ENCODE results near the gene CHSY1.

CHSY1 gene

DNA sequence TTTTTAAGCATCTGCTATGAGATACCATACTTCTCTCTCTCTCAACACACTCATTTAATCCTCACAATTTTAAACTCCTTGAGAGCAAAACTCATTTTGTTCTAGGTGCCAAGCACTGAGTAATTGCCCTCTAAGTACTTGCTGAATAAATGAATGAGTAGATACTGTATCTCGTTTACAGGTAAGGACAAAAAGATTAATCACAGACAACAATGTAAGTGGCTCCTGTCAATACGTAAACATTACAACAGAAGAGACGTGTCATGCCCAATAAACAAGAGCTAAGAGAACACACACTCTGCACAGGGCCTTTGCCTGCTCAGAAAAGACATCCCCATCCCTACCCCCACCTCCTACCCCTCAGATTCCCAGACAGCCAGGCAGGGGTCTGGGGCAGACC, 59.8 kb downstream of the CHSY1 start:
- TF ChIP-seq, protein P1, sequence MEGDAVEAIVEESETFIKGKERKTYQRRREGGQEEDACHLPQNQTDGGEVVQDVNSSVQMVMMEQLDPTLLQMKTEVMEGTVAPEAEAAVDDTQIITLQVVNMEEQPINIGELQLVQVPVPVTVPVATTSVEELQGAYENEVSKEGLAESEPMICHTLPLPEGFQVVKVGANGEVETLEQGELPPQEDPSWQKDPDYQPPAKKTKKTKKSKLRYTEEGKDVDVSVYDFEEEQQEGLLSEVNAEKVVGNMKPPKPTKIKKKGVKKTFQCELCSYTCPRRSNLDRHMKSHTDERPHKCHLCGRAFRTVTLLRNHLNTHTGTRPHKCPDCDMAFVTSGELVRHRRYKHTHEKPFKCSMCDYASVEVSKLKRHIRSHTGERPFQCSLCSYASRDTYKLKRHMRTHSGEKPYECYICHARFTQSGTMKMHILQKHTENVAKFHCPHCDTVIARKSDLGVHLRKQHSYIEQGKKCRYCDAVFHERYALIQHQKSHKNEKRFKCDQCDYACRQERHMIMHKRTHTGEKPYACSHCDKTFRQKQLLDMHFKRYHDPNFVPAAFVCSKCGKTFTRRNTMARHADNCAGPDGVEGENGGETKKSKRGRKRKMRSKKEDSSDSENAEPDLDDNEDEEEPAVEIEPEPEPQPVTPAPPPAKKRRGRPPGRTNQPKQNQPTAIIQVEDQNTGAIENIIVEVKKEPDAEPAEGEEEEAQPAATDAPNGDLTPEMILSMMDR (IDR thresholded peaks at IDR 0.05), result no peak

DNA sequence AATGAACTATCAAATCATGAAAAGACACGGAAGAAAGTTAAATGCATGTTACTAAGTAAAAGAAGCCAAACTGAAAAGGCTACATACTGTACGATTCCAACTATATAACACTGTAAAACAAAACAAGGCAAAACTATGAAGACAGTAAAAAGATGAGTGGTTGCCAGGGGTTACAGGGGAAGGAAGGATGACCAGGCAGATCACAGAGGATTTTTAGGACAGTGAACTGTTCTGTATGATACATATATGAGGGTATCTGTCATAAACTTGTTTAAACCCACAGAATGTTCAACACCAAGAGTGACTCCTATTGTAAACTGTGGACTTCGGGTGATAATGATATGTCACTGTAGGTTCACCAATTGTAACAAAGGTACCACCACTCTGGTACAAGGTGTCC, 60.6 kb downstream of the CHSY1 start:
- TF ChIP-seq, protein P1 (IDR thresholded peaks at IDR 0.05), result no peak

DNA sequence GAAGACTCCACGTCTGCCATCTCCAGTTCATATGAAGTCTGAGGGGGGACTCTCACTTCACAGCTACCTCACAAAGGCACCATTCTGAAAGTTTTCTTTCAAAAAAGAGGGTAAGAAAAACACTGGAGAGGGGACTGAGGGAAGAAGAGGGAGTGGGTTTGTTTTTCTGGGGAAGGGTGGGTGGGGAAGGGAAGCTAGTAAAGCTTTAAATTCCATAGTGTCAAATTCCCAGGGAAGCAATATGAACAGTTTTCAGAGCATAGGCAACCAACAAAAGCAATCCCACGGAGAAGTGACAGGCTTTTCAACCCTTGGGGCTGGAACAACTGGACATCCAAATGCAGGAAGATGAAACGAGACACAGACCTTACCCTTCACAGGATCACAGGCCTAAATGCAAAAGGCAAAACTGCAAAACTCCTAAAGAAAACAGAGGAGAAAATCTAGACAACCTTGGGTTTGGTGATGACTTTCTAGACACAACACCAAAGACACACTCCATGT, 61.7 kb downstream of the CHSY1 start:
- TF ChIP-seq, protein P1 (IDR thresholded peaks at IDR 0.05), result no peak

DNA sequence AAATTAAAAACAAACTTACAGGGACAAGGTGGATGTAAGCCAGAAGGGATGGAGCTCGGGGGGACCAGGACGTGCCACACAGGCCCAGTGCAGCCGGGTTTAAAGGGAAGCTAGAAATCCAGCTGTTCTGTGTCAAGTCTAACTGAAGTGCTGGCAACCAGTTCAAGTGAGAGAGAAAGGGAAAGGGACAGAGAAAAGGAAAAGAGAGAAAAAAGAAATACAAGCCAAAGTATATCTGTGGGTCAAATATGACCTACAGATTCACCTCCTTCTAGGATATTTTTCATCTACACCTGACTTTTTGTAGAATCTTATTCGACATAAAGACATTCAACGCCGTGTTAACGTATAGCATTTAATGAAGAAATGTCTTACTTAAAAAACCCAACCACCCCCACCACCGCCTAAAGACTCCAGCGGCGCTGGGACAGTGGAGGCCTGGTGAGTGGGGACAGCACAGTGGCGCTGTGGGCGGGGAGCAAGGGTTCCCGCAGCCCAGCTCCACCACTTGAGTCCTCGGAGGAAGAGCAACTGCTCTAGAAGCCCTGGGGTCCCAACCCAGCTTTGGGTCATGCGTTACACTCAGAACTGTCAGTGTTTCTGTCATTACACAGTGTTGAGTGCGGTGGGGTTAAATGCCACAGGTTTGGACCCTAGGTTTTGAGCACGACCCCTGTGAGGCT, 62.3 kb downstream of the CHSY1 start:
- TF ChIP-seq, protein P1 (IDR thresholded peaks at IDR 0.05), result no peak

DNA sequence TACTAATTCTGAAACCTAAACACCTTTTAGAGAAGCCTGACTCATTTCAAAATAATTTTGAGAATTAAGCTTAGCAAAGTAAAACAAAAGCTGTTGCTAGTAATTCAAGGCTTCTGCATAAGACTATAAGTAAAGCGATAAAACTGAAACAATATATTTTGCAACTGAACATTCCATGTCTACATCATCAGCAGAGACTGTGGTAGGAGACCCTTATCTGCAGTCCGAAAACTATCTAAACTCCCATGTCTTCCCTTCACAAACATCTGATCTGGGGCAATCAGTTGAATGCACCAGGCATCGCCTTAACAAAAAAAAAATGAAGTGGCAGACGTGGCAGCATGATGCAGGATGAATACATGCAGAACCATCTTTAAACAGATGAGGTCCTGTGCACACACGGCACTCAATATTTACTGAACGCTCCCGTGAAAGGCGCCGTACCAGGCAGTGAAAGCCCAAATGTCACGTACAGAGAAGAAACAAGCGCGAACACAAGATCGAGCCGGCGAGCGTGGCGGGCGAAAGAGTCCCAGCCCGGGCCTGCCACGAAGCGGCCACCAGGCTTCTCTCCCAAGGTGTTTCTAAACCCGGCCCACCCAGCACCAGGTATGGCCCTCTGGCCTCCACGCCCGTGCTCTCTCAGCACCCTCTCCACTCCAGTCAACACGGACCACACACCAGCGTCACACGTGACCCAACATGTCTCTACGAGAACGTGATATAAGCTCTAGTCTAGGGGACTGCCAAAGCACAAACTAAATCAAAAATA, 63.0 kb downstream of the CHSY1 start:
- TF ChIP-seq, protein P1 (IDR thresholded peaks at IDR 0.05), result no peak

DNA sequence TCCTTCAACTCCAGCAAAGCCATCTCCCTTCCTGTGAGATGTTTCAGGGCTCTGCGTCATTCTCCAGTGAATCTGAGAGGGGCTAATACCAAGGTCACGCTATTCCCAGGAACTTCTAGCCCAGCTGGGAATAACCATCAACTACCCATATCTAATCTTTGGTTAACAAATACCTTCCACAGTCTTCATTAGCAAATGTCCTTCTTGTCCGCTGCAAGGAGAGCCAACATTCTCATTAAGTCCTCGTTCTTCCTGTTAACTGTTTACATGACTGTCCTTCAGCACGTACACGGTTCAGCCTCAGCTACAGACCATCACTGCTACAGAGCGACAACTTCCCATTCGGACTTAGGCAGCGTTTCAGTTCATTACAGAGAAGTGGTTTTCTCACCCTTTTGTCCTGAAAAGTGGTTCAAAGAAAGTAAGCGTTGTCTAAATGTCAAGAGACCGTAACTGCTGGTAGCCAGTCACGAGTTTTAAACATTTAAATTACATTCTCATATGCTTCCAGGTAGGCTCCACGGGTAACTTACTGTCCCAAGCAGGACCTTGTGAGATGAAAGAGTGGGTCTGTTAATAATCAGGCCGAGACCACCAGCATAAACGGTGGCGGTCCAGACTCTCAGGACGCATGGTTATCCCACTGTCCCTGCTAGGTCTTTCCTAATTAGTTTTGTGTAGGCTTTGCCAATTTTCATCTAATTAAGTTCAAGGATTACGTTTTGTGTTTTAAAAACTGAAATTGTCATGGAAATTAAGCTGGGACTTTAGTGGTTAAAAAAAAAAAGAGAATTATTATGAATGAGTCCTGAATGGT, 63.8 kb downstream of the CHSY1 start:
- TF ChIP-seq, protein P1 (IDR thresholded peaks at IDR 0.05), result no peak

DNA sequence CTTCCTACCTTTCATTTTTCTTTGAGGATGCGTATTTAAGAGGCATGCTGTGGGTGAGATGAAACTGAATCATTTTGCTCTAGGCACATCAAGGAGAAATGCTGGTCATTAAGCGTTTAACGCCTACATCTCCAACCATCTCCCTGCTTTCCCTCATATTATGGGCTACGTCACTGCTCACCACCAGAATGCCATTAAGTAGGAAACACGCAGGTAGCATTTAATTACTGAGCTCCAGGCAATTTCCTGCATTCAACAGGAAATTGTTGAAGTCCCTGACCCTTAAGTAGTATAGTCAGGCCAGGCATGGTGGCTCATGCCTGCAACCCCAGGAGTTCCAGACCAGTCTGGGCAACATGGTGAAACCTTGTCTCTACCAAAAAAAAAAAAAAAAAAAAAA, 66.1 kb downstream of the CHSY1 start:
- TF ChIP-seq, protein P1 (IDR thresholded peaks at IDR 0.05), result no peak
